ENCODE data around the gene TTLL10.

Gene TTLL10

DNA sequence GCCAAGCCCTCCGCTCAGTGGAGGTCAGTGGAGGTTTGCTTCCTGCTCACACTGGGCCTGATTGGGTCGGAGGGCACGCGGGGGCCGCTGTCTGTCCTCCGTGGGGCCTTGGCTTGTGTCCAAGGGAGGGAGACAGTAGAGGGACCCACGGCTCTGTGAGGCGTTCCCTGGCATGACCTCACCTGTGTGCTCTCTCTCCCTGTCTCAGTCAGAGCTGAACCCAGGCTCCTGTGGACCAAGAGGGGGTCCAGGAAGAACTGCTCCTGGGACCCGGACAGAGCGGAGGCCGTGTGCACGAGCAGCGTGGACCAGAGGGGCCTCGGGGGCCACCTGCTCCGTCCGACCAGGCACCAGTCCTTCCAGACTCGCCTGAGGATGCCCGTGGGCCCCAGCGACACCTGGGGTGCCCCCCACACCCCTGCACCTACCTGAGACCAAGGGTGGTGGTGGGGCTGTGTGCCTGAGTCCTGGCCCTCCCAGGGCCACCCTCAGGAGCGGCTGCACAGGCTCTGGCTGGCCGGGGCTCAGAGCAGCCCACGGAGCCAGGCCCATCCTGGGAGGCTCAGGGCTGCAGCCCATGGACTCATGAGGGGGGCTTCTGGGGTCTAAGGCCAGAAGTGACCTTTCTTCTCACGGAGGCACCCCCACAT is 13.3 kb upstream of the TTLL10 start:
- DNase-seq = no peak

GRCh38 chr1:1161078-1161682 is 12.5 kb upstream of the TTLL10 start:
- DNase-seq = no peak

GRCh38 chr1:1161683-1162079 is 12.0 kb upstream of the TTLL10 start:
- no peak for DNase-seq

- DNase-seq = no peak
Observed at GRCh38 chr1:1162597-1163537, 10.8 kb upstream of the TTLL10 start.

DNA sequence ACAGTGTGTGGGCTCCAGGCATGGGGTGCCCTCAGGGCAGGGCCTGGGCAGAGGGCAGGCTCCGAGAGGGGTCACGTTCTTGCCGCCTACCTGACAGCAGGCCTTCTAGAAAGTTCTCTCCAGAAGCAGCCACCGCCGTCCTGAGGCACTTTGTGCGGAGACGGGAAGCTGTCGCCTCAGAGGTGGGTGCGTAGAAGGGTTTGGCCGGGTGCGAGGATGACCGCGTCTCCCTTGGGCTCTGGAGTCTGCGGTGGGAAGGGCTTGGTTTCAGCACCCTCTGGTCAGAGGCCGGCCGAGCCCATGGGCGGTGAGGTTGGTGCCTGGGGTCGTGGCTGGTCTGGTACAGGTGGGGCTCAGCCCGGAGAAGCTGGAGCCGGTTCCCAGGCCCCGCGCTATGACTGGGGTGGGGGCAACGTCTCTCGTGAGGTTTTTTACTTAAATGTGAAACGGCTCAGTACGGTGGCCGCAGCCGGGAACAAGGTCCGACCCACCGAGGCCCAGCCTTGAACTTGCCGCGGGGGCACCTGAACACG is 10.1 kb upstream of the TTLL10 start:
- DNase-seq = no peak

GRCh38 chr1:1164361-1164700 is 9.3 kb upstream of the TTLL10 start:
- no peak for DNase-seq

DNA sequence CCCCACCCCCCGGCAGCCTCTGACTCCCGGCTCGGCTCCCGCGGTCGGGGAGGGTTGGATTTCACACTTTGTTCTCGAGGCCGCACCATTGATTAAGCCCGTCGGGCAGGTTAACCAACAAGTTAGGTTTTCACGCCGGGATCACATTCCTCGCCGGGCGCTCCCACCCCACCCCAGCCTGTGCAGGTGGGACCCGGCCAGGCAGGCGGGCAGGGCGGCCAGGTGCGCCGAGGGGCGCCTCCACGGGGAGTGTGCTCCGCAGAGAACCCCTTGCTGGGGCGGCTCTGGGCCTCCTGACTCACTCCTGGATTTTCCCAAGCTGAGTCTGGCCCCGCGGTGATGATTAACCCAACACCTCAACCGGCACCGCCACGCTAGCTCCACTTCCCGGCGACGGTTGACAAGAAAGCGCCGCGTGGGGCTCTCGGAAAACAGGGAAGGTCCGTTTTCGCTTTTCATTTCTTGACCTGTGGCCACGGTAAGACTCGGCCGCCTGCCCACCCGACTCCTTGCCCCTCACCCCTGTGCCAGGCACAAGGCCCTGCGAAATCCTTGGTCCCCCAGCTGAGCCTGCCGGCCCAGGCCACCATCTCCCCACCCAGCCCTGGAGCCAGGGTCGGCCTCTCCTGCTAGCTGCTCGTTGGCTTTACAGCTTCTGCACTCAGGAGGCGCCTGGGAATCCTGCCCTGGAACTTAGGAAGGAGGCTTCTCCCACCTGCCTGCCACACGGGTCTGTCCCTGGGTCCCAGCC is 8.8 kb upstream of the TTLL10 start:
- no peak for DNase-seq

DNA sequence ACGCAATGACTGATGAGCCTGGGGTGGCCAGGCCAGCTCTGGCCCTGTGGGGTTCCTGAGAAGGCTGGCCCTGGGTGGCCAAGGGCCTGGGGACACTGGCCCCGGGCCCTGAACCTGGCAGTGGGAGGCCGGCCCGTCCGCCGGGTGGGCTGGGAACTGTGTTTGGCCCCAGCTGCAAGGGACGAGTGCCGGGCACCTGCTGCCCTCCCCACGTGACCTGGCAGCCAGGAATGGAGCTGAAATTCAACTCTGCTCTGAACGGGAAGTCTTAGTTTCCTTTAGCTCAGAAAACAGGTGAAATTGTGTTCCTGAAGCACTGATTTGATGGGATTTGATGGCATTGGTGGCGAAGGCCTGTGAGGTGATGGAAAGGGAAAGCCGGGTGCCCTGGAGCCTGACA is 8.2 kb upstream of the TTLL10 start:
- no peak for DNase-seq

- DNase-seq = no peak
Observed at GRCh38 chr1:1165900-1166421, 7.7 kb upstream of the TTLL10 start.

DNA sequence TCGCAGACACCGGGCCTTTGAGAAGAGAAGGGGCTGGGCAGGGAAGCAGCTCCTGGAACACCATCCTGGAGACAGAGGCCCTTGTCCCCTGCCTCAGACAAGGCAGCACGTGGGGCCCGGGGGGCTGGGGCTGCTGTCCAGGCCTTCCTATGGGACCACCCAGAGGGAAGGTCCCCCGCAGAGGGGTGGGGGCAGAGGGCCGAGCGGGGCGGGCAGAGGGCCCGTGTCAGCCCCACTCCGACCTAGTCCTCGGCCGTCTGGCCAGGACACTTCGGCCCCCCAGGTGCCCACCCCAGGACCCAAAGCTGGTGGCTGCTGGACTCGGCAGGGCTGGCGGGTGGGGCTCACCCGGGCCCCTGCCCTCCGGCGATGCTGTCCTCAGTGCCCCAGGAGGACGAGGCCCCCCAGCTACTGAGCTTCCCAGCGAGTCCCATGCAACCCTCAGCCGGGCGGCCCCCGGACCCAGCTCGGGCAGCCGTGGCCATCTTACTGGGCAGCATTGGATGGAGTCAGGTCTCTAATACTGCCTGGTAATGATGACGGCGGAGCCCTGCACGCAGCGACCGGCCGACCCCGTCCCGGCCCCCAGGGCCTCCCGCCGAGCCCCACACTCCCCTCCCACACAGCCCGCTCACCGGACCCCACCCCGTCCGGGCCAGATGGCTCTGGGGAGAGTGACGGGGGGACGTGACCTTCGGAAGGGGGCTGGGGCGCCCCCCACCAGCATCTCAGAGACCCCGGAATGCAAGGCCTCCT is 6.9 kb upstream of the TTLL10 start:
- DNase-seq = no peak

GRCh38 chr1:1167398-1167821 is 6.3 kb upstream of the TTLL10 start:
- no peak for DNase-seq

DNA sequence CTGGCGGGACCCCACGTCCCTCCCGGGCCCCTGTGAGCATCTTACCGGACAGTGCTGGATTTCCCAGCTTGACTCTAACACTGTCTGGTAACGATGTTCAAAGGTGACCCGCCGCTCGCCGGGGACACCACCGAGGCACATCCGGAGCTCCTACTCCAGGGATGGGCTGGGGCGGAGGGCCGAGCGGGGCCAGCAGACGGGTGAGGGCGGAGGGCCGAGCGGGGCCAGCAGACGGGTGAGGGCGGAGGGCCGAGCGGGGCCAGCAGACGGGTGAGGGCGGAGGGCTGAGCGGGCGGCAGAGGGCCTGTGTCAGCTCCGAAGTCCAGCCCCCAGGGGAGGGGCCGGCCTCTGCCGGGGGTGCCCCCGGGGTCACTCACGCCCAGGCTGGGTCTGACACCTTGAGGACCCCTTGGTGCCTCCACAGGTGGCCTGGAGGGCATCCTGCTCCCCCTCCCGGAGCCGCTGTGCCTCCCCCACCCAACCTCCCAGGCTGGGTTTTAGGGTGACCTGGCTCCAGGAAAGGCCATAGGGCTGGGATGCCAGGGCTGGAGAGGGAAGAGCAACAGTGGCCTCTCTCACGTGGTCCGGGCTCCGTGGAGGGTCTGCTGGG is 5.7 kb upstream of the TTLL10 start:
- no peak for DNase-seq

GRCh38 chr1:1168451-1169411 is 4.9 kb upstream of the TTLL10 start:
- no peak for DNase-seq

DNA sequence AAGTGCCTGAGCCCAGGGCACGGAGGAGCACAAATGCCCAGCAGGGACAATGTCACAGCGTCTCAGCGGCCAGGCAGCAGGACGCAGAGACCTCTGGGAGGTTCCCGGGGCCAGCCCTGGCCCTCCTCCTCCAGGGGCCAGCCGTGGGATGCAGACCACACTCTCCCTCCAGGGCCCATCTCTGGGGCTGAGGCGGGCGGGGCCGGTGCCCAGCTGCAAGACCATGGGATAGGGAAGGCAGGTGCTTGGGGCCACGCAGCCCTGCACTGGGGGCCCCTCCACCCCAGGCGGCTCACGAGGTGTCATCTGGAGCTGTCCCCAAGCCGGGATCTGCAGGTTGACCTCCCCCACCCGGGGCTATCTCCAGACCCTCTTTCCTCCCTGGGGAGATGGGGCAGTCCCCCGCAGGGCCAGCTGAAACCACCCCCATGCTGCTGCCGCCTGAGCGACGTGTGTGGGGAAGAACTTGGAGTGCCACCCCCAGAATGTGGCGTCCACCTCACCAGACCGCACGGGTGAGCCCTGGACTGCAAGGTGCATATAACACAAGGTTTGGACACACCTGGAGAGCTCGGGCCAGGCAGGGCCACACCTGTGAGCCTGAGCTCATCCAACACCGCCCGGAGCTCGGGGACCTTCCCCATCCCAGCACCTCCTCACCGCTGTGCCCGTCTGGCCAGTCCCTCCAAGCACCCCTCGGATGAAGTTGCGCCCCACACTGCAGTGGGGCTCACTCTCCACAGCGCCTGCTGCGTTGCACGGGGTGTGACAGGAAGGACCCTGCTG is 4.1 kb upstream of the TTLL10 start:
- DNase-seq = no peak

DNA sequence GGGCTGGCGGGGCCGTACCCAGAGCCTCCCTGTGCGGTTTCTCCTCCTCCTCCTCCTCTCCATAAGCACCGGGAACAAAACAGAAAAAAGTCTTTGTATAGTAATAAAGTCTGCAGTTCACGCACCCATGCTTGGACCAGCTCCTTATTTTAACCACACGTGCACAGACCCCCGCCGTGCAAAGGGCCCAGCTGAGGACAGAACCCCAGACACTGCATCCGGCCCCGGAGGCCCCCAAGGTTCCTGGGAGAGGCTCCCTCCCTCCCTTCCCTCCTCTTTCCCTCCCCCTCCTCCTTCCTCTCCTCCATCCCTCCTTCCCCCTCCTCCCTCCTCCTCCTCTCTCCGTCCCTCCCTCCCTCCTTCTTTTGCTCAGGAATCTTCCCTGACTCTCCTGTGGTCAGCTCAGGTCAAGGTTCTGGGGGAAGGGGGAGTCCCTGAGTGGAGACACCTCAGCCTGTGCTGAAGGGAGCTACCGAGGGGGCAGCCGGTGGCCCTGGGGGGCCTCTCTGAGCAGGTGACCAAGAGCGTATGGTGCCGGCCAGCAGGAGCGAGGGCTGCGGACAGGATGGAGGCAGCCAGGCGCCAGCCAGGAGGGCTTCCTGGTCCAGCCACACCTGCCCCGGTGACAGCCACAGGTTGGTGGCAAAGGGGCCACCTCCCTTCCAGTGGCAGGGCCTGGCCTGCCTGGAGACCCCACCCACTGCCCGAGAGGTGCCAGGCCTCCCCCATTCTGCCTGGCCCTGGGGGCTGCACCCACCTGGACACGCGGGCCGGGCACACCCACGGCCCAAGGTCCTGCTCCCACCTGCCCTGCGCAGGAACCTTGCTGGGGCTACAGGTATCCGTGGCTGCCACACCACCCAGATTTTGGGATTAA is 3.2 kb upstream of the TTLL10 start:
- DNase-seq = no peak

GRCh38 chr1:1171161-1171545 is 2.5 kb upstream of the TTLL10 start:
- DNase-seq = no peak

DNA sequence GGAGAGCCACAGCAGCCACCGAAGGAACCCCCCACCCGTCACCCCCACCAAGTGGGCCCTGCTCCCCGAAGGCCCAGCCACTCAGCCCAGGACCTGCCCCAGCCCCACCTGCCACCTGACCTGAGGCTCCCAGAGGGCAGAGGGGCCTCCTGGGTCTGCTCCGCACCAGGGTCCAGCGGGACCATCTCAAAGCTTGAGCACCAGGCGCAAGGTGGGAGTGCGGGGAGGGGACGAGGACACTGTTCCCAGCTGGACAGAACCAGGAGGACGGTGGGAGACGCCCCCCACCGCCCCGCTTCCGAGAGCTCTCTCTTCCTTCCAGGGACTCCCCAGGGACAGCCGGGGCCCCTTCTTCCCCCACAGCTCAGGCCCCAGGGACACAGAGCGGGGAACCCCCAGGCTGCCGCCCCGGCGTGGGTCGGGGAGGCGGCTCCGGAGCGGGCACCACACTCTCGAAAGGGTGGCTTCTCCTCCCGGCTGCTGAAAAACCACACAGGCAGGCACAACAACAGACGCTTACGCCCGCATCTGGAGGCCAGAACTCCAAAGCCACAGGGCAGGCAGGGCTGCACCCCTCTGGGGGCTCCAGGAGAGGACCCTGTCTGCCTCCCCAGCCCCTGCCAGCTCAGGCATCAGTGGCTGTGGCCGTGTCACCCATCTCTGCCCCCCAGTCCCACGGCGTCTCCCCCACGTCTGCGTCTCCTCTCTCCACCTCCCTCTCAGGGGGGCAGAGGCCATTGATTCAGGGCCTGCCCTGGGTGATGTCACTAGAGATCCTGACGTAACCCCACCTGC is 1.9 kb upstream of the TTLL10 start:
- peak; percentile 9 for DNase-seq
